Natural killer cell (primary cell): ENCODE measurements around the gene PI16. TPM values are rescaled to one million over a fixed set of nuclear protein-coding genes. Genes with fewer than 3 reads are reported as not detected.
A peak's percentile ranks its signal among the peaks of the same experiment; 100 is the strongest.

ENCODE experiments used
- ATAC-seq, 3 donors: fragments of 150-1000 bp in 2 of 3; fragments of 200-7000 bp in 1 of 3; cut with Tn5 transposase; 1 replicate in 1 of 3; 2 replicates in 2 of 3; pipeline ENCODE4 v1.10.0; 2021; ENCODE audit warnings: mild to moderate bottlenecking in 2 of 3, moderate library complexity in 2 of 3
- DNase-seq, 2 donors: peaks; one replicate each; pipeline versions ENCODE4 v3.0.0 to v3.0.0-alpha.2; 2013 to 2021; ENCODE audit warnings: mixed read lengths in 1 of 2
- H3K27ac ChIP-seq: one replicate; pipeline ENCODE4 v1.5.1; 2013; ENCODE audit warnings: mild to moderate bottlenecking, low read length
- H3K27me3 ChIP-seq: one replicate; pipeline ENCODE4 v1.6.1; 2013; ENCODE audit warnings: low read length; ENCODE audit not compliant: control insufficient read depth, insufficient read depth
- H3K36me3 ChIP-seq: one replicate; pipeline ENCODE4 v1.6.1; 2013; ENCODE audit warnings: low read length; ENCODE audit not compliant: control insufficient read depth, insufficient read depth
- H3K4me1 ChIP-seq: one replicate; pipeline ENCODE4 v1.6.1; 2013; ENCODE audit warnings: low read length; ENCODE audit not compliant: control insufficient read depth, insufficient read depth
- H3K4me3 ChIP-seq: one replicate; pipeline ENCODE4 v1.5.1; 2013; ENCODE audit warnings: low read length
- H3K9me3 ChIP-seq: one replicate; pipeline ENCODE4 v1.6.1; 2013; ENCODE audit warnings: low read length; ENCODE audit not compliant: control insufficient read depth, insufficient read depth
- H3K27ac Mint-ChIP-seq, 2 donors: one replicate each; pipeline ENCODE4 v1.8.0; 2022; ENCODE audit warnings: mild to moderate bottlenecking in 2 of 2, mixed read lengths in 2 of 2, moderate library complexity in 1 of 2
- H3K27me3 Mint-ChIP-seq, 2 donors: one replicate each; pipeline ENCODE4 v1.8.0; 2022; ENCODE audit warnings: low read depth in 2 of 2, mixed read lengths in 2 of 2
- H3K36me3 Mint-ChIP-seq: one replicate; pipeline ENCODE4 v1.8.0; 2022; ENCODE audit warnings: mixed read lengths
- H3K4me1 Mint-ChIP-seq, 2 donors: one replicate each; pipeline ENCODE4 v1.8.0; 2022; ENCODE audit warnings: mixed read lengths in 2 of 2
- H3K4me3 Mint-ChIP-seq: one replicate; pipeline ENCODE4 v1.8.0; 2022; ENCODE audit warnings: mild to moderate bottlenecking, moderate library complexity, mixed read lengths
- H3K9me3 Mint-ChIP-seq, 2 donors: one replicate each; pipeline ENCODE4 v1.8.0; 2022; ENCODE audit warnings: mixed read lengths in 2 of 2
- CTCF ChIP-seq: fragments of 200-600 bp; IDR thresholded peaks from one replicate; pipeline ENCODE4 v1.8.0; 2022; ENCODE audit warnings: antibody characterized with exemption
- whole genome bisulfite sequencing: methylation state at CpG from one replicate; pipeline ENCODE4 v1.1.7; 2013; ENCODE audit warnings: missing lambda C conversion rate; ENCODE audit not compliant: insufficient coverage; 5-methylcytosine and 5-hydroxymethylcytosine counted together
- intact Hi-C: fragments of 100-400 bp; cut with micrococcal nuclease; formaldehyde crosslinking; loops from one replicate; pipeline ENCODE4 v1.14.2; 2022
- total RNA-seq, 4 donors: library from RNA; stranded (reverse); fragments of 120-200 nt in 1 of 4; gene quantifications; one replicate each; pipeline versions ENCODE4 v1.2.3 to v1.2.4, GENCODE V29; 2013 to 2022

Gene PI16
- total RNA-seq, 3 donors from 2014 or later (not counting 1 experiment from before 2014, with no cell fraction given), result 0.33 to 1.8 (median 1.1) TPM

GRCh38 chr6:36964349-36964748 is 9.8 kb downstream of the PI16 start:
- ATAC-seq (no peak), DNase-seq (no peak)
- Histone ChIP-seq H3K4me1 (peaks cover 27% of the 10 kb centered on the region), H3K27ac (no peak overlapping the region), H3K36me3 (peaks cover 23% of the 10 kb centered on the region), H3K9me3 (no peaks in the 10 kb centered on the region), H3K27me3 (no peaks in the 10 kb centered on the region), H3K4me3 (no peak overlapping the region)
- peak overlapping the region in 1 of 2 donors; percentile 57 for H3K27ac Mint-ChIP-seq
- no peaks in the 10 kb centered on the region for H3K36me3 Mint-ChIP-seq
- no peak for TF ChIP-seq CTCF
- H3K4me1 Mint-ChIP-seq, result peaks cover 12 to 25% of the 10 kb centered on the region in 2 donors
- intact Hi-C loops, result no loop called here
- no peak overlapping the region for H3K4me3 Mint-ChIP-seq
- WGBS, result 89% methylated on average over 4 of the region's 6 CpGs
- H3K27me3 Mint-ChIP-seq, result peaks cover 13 to 15% of the 10 kb centered on the region in 2 donors
- no peaks in the 10 kb centered on the region for H3K9me3 Mint-ChIP-seq

- no peaks in the 10 kb centered on the region for H3K9me3 ChIP-seq
- H3K36me3 Mint-ChIP-seq, result no peaks in the 10 kb centered on the region
- peaks cover 13 to 15% of the 10 kb centered on the region in 2 donors for H3K27me3 Mint-ChIP-seq
- intact Hi-C loops, result no loop called here
- H3K4me3 Mint-ChIP-seq, result no peak overlapping the region
- no peak overlapping the region for H3K4me3 ChIP-seq
- H3K27ac ChIP-seq, result no peak overlapping the region
- no peaks in the 10 kb centered on the region for H3K27me3 ChIP-seq
- DNase-seq, result no peak
- no peak for TF ChIP-seq CTCF
- H3K36me3 ChIP-seq, result peaks cover 29% of the 10 kb centered on the region
- peaks cover 27% of the 10 kb centered on the region for H3K4me1 ChIP-seq
- H3K27ac Mint-ChIP-seq, result no peak overlapping the region
- WGBS, result 67% methylated on average over 4 of the region's 4 CpGs
- peaks cover 12 to 25% of the 10 kb centered on the region in 2 donors for H3K4me1 Mint-ChIP-seq
- no peak for ATAC-seq
- no peaks in the 10 kb centered on the region for H3K9me3 Mint-ChIP-seq
These were observed 10.4 kb downstream of the PI16 start for GRCh38 chr6:36964908-36965307.

DNA sequence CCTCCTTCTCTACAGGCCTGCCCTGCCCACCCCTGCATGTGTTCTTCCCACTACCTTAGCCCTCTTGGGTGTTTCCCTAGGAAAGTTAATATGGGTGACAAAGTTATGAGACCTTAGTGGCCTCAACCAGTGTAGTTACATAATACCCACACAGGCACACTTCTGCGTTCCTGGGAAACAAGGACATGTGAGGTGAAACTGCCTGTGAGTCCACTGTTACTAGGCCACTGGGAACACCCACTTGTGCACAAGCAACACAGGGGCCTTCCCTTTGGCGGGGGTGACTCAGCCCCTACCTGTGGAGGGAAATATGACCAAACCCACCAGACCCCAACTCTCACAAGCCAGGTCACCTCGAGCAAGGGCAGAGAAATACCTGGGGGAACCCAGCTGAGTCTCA is 12.8 kb downstream of the PI16 start:
- WGBS, result 87% methylated on average over 3 of the region's 3 CpGs
- Histone ChIP-seq H3K36me3 (peaks cover 53% of the 10 kb centered on the region), H3K27ac (no peak overlapping the region), H3K9me3 (no peaks in the 10 kb centered on the region), H3K4me3 (no peak overlapping the region), H3K4me1 (peaks cover 27% of the 10 kb centered on the region), H3K27me3 (no peaks in the 10 kb centered on the region)
- no peak for TF ChIP-seq CTCF
- no peaks in the 10 kb centered on the region for H3K36me3 Mint-ChIP-seq
- ATAC-seq (no peak), DNase-seq (no peak)
- intact Hi-C loops, result no loop called here
- H3K4me1 Mint-ChIP-seq, result peaks cover 12 to 25% of the 10 kb centered on the region in 2 donors
- no peak overlapping the region for H3K4me3 Mint-ChIP-seq
- peak overlapping the region in 1 of 2 donors; percentile 26 for H3K27ac Mint-ChIP-seq
- H3K9me3 Mint-ChIP-seq, result no peaks in the 10 kb centered on the region
- peaks cover under 1 to 7% of the 10 kb centered on the region in 2 donors for H3K27me3 Mint-ChIP-seq

DNA sequence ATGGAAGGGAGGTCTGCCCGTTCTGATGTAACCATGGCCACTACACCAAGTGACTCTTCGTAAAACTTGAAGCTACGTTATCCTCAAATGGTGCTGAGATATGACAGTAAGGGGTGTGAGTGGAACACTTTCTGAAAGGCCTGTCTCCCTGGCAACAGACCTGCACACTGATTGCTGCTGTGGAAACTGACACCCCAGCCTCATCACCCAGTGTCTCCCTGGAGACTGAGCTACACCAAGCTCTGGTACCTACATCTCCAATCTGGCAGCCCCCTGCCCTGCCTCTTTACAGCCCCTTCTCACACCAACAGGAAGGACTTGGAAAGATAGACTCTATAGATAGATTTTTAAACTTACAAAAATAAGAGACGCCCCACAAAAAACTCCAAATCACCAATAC is 13.2 kb downstream of the PI16 start:
- Mint-ChIP-seq H3K36me3 (no peaks in the 10 kb centered on the region), H3K27ac (no peak overlapping the region), H3K9me3 (no peaks in the 10 kb centered on the region), H3K27me3 (peaks cover 0 to 3% of the 10 kb centered on the region in 2 donors), H3K4me1 (peaks cover 8 to 22% of the 10 kb centered on the region in 2 donors), H3K4me3 (no peak overlapping the region)
- H3K36me3 ChIP-seq, result peaks cover 57% of the 10 kb centered on the region
- no peaks in the 10 kb centered on the region for H3K27me3 ChIP-seq
- DNase-seq, result no peak
- H3K9me3 ChIP-seq, result no peaks in the 10 kb centered on the region
- WGBS, result 95% methylated on average over 4 of the region's 4 CpGs
- no peak for TF ChIP-seq CTCF
- intact Hi-C loops, result no loop called here
- no peak for ATAC-seq
- no peak overlapping the region for H3K4me3 ChIP-seq
- peaks cover 23% of the 10 kb centered on the region for H3K4me1 ChIP-seq
- H3K27ac ChIP-seq, result no peak overlapping the region
